CD14-positive monocyte (primary cell): Measurements from ENCODE around the gene MTARC1. TPM values are rescaled to one million over a fixed set of nuclear protein-coding genes. Genes with fewer than 3 reads are reported as not detected.
A peak's percentile ranks its signal among the peaks of the same experiment; 100 is the strongest.

ENCODE experiments used
- DNase-seq, 3 donors: peaks; one replicate each; pipeline ENCODE4 v3.0.0-alpha.2; 2011 to 2022
- H2AFZ ChIP-seq: 2 replicates; pipeline ENCODE4 v1.6.0; 2012; ENCODE audit warnings: mild to moderate bottlenecking, low read depth, low read length, inconsistent platforms; ENCODE audit not compliant: insufficient read depth, poor library complexity, severe bottlenecking
- H3K27ac ChIP-seq, 2 donors: 1 replicate in 1 of 2; 2 replicates in 1 of 2; pipeline ENCODE4 v1.5.1; 2012 to 2013; ENCODE audit warnings: low read length in 2 of 2, control low read depth in 1 of 2, inconsistent platforms in 1 of 2, low read depth in 1 of 2, mild to moderate bottlenecking in 1 of 2
- H3K27me3 ChIP-seq, 2 donors: one replicate each; pipeline versions ENCODE4 v1.6.0 to v1.6.1; 2011 to 2013; ENCODE audit warnings: low read length in 2 of 2; ENCODE audit not compliant: control insufficient read depth in 2 of 2, insufficient read depth in 2 of 2
- H3K36me3 ChIP-seq, 2 donors: replicated peaks in 1 of 2; 1 replicate in 1 of 2; 2 replicates in 1 of 2; pipeline versions ENCODE4 v1.5.1 to v1.6.1; 2012 to 2013; ENCODE audit warnings: low read length in 2 of 2, control low read depth in 1 of 2, inconsistent platforms in 1 of 2, mild to moderate bottlenecking in 1 of 2; ENCODE audit not compliant: insufficient read depth in 2 of 2, control insufficient read depth in 1 of 2
- H3K4me1 ChIP-seq, 2 donors: 1 replicate in 1 of 2; 2 replicates in 1 of 2; pipeline versions ENCODE4 v1.5.1 to v1.6.1; 2012 to 2013; ENCODE audit warnings: low read length in 2 of 2, control low read depth in 1 of 2, inconsistent platforms in 1 of 2, mild to moderate bottlenecking in 1 of 2, moderate library complexity in 1 of 2; ENCODE audit not compliant: insufficient read depth in 2 of 2, control insufficient read depth in 1 of 2
- H3K4me2 ChIP-seq: replicated peaks from 2 replicates; pipeline ENCODE3; 2012; ENCODE audit warnings: low read length, moderate library complexity, mild to moderate bottlenecking; ENCODE audit not compliant: poor library complexity, severe bottlenecking; ENCODE audit errors: extremely low read depth
- H3K4me3 ChIP-seq, 3 experiments: fragments of 200-600 bp in 1 of 3; sonication (generic) in 1 of 3; replicated peaks in 1 of 3; 1 replicate in 2 of 3; 2 replicates in 1 of 3; pipeline ENCODE4 v1.5.1; 2011 to 2013; ENCODE audit warnings: low read length in 3 of 3, mild to moderate bottlenecking in 3 of 3, control low read depth in 2 of 3, low read depth in 2 of 3, inconsistent platforms in 1 of 3, moderate library complexity in 1 of 3
- H3K79me2 ChIP-seq: 2 replicates; pipeline ENCODE4 v1.6.0; 2012; ENCODE audit warnings: mild to moderate bottlenecking, control low read depth, inconsistent platforms, low read length, moderate library complexity; ENCODE audit not compliant: insufficient read depth
- H3K9ac ChIP-seq: 2 replicates; pipeline ENCODE4 v1.6.0; 2017; ENCODE audit warnings: low read length, mild to moderate bottlenecking; ENCODE audit not compliant: insufficient read depth, poor library complexity, severe bottlenecking
- H3K9me3 ChIP-seq, 2 donors: replicated peaks in 1 of 2; 1 replicate in 1 of 2; 2 replicates in 1 of 2; pipeline versions ENCODE4 v1.5.1 to v1.6.1; 2012 to 2013; ENCODE audit warnings: low read length in 2 of 2, control low read depth in 1 of 2; ENCODE audit not compliant: control insufficient read depth in 1 of 2, insufficient read depth in 1 of 2
- H4K20me1 ChIP-seq: 2 replicates; pipeline ENCODE4 v1.6.0; 2012; ENCODE audit warnings: mild to moderate bottlenecking, low read length, control low read depth, moderate library complexity; ENCODE audit not compliant: insufficient read depth
- H3K27ac Mint-ChIP-seq, 7 donors: one replicate each; pipeline ENCODE4 v1.8.0; 2020; ENCODE audit warnings: mild to moderate bottlenecking in 7 of 7, mixed read lengths in 7 of 7, moderate library complexity in 6 of 7, inconsistent platforms in 2 of 7
- H3K27me3 Mint-ChIP-seq, 3 donors: one replicate each; pipeline ENCODE4 v1.8.0; 2021 to 2022; ENCODE audit warnings: low read depth in 3 of 3, mild to moderate bottlenecking in 3 of 3, mixed read lengths in 3 of 3, moderate library complexity in 3 of 3, inconsistent platforms in 1 of 3
- H3K36me3 Mint-ChIP-seq, 2 donors: one replicate each; pipeline ENCODE4 v1.8.0; 2020; ENCODE audit warnings: mixed read lengths in 2 of 2, inconsistent platforms in 1 of 2, mild to moderate bottlenecking in 1 of 2
- H3K4me1 Mint-ChIP-seq: one replicate; pipeline ENCODE4 v1.8.0; 2020; ENCODE audit warnings: mild to moderate bottlenecking, mixed read lengths
- H3K4me3 Mint-ChIP-seq, 2 donors: one replicate each; pipeline ENCODE4 v1.8.0; 2020; ENCODE audit warnings: mild to moderate bottlenecking in 2 of 2, mixed read lengths in 2 of 2, moderate library complexity in 1 of 2
- H3K9me3 Mint-ChIP-seq, 7 donors: one replicate each; pipeline ENCODE4 v1.8.0; 2020 to 2022; ENCODE audit warnings: mixed read lengths in 7 of 7, mild to moderate bottlenecking in 6 of 7, moderate library complexity in 6 of 7, inconsistent platforms in 2 of 7
- WGBS: methylation state at CpG from one replicate; pipeline ENCODE4 v1.1.5; 2013; ENCODE audit warnings: missing lambda C conversion rate; ENCODE audit not compliant: insufficient coverage; 5-methylcytosine and 5-hydroxymethylcytosine counted together
- intact Hi-C, 2 donors: fragments of 100-400 bp; cut with micrococcal nuclease; formaldehyde crosslinking; loops; one replicate each; pipeline versions ENCODE4 v1.15.0 to v1.15.1; 2023
- polyA plus RNA-seq, 3 donors: library from polyadenylated mRNA; depleted of rRNA in 1 of 3; unstranded in 2 of 3; stranded (reverse) in 1 of 3; fragments of 300-500 nt in 2 of 3; fragments of >200 nt in 1 of 3; fragmentation: Illumina TruSeq in 2 of 3; gene quantifications; 1 replicate in 2 of 3; 2 replicates in 1 of 3; pipeline ENCODE4 v1.2.3, GENCODE V29; 2012 to 2021
- TF ChIP-seq, protein P1 (sequence below): fragments of 200-600 bp; IDR thresholded peaks from one replicate; pipeline ENCODE4 v1.8.0; 2022; ENCODE audit warnings: antibody characterized with exemption, mild to moderate bottlenecking

Gene MTARC1
- polyA plus RNA-seq, 3 donors, result 25.2 to 80.6 (median 70.9) TPM

DNA sequence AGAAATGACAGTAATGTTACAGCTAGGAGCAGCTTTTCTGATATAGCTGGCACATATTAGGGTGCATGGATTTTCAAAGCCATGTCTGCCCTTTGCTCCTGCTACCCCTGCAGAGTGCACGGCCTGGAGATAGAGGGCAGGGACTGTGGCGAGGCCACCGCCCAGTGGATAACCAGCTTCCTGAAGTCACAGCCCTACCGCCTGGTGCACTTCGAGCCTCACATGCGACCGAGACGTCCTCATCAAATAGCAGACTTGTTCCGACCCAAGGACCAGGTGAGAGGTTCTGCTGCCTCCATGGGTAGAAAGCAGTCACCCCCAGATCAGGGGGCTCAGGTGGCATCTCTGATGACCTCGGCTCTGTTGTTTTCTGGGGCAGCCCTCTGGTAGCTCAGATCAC is 9.8 kb downstream of the MTARC1 start:
- Histone ChIP-seq H3K4me3 (no peak overlapping the region), H2AFZ (no peak overlapping the region), H3K9ac (no peak overlapping the region), H3K27me3 (no peaks in the 10 kb centered on the region), H3K4me1 (peaks cover 7 to 8% of the 10 kb centered on the region in 2 donors), H3K27ac (peak overlapping the region in 1 of 2 donors; percentile 44), H3K4me2 (no peak overlapping the region), H3K36me3 (peaks cover 72 to 80% of the 10 kb centered on the region in 2 donors), H3K9me3 (no peaks in the 10 kb centered on the region), H4K20me1 (peaks cover 13% of the 10 kb centered on the region), H3K79me2 (peaks cover 30% of the 10 kb centered on the region)
- Mint-ChIP-seq H3K4me1 (peaks cover 14% of the 10 kb centered on the region), H3K4me3 (no peak overlapping the region), H3K36me3 (peaks cover 55 to 78% of the 10 kb centered on the region in 2 donors), H3K9me3 (no peaks in the 10 kb centered on the region), H3K27me3 (no peaks in the 10 kb centered on the region), H3K27ac (peak overlapping the region in 2 of 7 donors; percentile 42 to 70)
- TF ChIP-seq, protein P1, sequence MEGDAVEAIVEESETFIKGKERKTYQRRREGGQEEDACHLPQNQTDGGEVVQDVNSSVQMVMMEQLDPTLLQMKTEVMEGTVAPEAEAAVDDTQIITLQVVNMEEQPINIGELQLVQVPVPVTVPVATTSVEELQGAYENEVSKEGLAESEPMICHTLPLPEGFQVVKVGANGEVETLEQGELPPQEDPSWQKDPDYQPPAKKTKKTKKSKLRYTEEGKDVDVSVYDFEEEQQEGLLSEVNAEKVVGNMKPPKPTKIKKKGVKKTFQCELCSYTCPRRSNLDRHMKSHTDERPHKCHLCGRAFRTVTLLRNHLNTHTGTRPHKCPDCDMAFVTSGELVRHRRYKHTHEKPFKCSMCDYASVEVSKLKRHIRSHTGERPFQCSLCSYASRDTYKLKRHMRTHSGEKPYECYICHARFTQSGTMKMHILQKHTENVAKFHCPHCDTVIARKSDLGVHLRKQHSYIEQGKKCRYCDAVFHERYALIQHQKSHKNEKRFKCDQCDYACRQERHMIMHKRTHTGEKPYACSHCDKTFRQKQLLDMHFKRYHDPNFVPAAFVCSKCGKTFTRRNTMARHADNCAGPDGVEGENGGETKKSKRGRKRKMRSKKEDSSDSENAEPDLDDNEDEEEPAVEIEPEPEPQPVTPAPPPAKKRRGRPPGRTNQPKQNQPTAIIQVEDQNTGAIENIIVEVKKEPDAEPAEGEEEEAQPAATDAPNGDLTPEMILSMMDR, result no peak
- 94% methylated on average over 9 of the region's 10 CpGs for WGBS
- no peak for DNase-seq
- intact Hi-C loops, result no loop called here

DNA sequence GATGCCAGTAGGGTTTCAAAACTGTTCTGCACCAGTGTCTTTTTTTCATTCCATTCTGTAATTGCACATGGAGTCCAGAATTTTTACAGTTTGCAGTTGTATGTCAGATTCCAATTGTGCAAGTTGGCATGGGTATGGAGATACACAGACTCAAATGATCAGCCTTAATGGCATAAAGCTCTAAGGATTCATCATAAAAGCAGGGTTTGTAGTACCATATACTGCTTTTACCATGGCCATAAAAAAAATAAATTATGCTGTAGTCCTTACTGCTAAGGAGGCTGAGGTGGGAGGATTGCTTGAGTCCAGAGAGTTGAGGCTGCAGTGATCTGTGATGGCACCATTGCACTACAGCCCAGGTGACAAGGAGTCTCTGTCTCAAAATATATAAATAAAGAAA is 10.3 kb downstream of the MTARC1 start:
- intact Hi-C loops, result no loop called here
- H3K9me3 ChIP-seq, result no peaks in the 10 kb centered on the region
- peaks cover 25% of the 10 kb centered on the region for H3K79me2 ChIP-seq
- Mint-ChIP-seq H3K4me3 (no peak overlapping the region), H3K27ac (no peak overlapping the region), H3K4me1 (peaks cover 9% of the 10 kb centered on the region), H3K27me3 (no peaks in the 10 kb centered on the region), H3K9me3 (no peaks in the 10 kb centered on the region), H3K36me3 (peaks cover 60 to 79% of the 10 kb centered on the region in 2 donors)
- peaks cover 13% of the 10 kb centered on the region for H4K20me1 ChIP-seq
- peak overlapping the region in 1 of 2 donors; percentile 44 for H3K27ac ChIP-seq
- no peak for DNase-seq
- no peak overlapping the region for H3K4me2 ChIP-seq
- no peak overlapping the region for H3K9ac ChIP-seq
- no peaks in the 10 kb centered on the region for H3K27me3 ChIP-seq
- no peak overlapping the region for H3K4me3 ChIP-seq
- H3K36me3 ChIP-seq, result peaks cover 77 to 85% of the 10 kb centered on the region in 2 donors
- H3K4me1 ChIP-seq, result peaks cover 2 to 3% of the 10 kb centered on the region in 2 donors
- TF ChIP-seq, protein P1, result no peak
- no peak overlapping the region for H2AFZ ChIP-seq
